Measurements from ENCODE around the gene CAND1. TPM values are rescaled to one million over a fixed set of nuclear protein-coding genes. Genes with fewer than 3 reads are reported as not detected.

The CAND1 gene
- total and polyA plus RNA-seq, 9 of the 15 experiments (the other 6 are each of a cell fraction or from before 2014, with no cell fraction given): 24.0 to 167 (median 77.5) TPM

DNA sequence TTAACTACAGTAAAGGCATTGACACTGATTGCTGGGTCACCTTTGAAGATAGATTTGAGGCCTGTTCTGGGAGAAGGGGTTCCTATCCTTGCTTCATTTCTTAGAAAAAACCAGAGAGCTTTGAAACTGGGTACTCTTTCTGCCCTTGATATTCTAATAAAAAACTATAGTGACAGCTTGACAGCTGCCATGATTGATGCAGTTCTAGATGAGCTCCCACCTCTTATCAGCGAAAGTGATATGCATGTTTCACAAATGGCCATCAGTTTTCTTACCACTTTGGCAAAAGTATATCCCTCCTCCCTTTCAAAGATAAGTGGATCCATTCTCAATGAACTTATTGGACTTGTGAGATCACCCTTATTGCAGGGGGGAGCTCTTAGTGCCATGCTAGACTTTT lies 36.4 kb downstream of the CAND1 start (continued):
- TF ChIP-seq ZNF707 (CRISPR knock-in tag; conservative IDR thresholded peaks at IDR 0.05) (no peak), SIRT6 (IDR thresholded peaks at IDR 0.05; ENCODE audit: low read depth, low read length) (no peak), TGIF2 (CRISPR knock-in tag; IDR thresholded peaks at IDR 0.05) (no peak), ZBTB17 (CRISPR knock-in tag; IDR thresholded peaks at IDR 0.05) (no peak), SRSF9 (IDR thresholded peaks at IDR 0.05; ENCODE audit: borderline replicate concordance, low read depth, low read length) (no peak), CHD4 (IDR thresholded peaks at IDR 0.05; ENCODE audit: insufficient read depth, insufficient replicate concordance, low read depth, low read length, poor library complexity, severe bottlenecking) (no peak), BDP1 (IDR thresholded peaks at IDR 0.05; ENCODE audit: insufficient read depth, insufficient read length) (no peak), SETDB1 (IDR thresholded peaks at IDR 0.05; ENCODE audit: low read length) (no peak), KLF6 (CRISPR knock-in tag; IDR thresholded peaks at IDR 0.05; ENCODE audit: borderline replicate concordance) (no peak), ERF (CRISPR knock-in tag; IDR thresholded peaks at IDR 0.05) (no peak), MEIS2 (IDR thresholded peaks at IDR 0.05; ENCODE audit: partially characterized antibody) (peak; percentile 79), COPS2 (conservative IDR thresholded peaks at IDR 0.05) (no peak), ZBTB7A (IDR thresholded peaks at IDR 0.05; ENCODE audit: borderline replicate concordance, control insufficient read depth, low read depth, low read length) (no peak)
- TF ChIP-seq, protein P1, sequence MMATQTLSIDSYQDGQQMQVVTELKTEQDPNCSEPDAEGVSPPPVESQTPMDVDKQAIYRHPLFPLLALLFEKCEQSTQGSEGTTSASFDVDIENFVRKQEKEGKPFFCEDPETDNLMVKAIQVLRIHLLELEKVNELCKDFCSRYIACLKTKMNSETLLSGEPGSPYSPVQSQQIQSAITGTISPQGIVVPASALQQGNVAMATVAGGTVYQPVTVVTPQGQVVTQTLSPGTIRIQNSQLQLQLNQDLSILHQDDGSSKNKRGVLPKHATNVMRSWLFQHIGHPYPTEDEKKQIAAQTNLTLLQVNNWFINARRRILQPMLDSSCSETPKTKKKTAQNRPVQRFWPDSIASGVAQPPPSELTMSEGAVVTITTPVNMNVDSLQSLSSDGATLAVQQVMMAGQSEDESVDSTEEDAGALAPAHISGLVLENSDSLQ (IDR thresholded peaks at IDR 0.05): 0 out of 2 replicates have a peak, but pooled peaks have one; percentile 32
- TF ChIP-seq, protein P2, sequence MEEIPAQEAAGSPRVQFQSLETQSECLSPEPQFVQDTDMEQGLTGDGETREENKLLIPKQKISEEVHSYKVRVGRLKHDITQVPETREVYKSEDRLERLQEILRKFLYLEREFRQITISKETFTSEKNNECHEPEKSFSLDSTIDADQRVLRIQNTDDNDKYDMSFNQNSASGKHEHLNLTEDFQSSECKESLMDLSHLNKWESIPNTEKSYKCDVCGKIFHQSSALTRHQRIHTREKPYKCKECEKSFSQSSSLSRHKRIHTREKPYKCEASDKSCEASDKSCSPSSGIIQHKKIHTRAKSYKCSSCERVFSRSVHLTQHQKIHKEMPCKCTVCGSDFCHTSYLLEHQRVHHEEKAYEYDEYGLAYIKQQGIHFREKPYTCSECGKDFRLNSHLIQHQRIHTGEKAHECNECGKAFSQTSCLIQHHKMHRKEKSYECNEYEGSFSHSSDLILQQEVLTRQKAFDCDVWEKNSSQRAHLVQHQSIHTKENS (CRISPR knock-in tag; IDR thresholded peaks at IDR 0.05): no peak

Data from K562 (cell line).